KMS-11 (cell line): ENCODE results near the gene LCA5L.

Experiments used
- H2AFZ ChIP-seq: fragments of 200-600 bp; sonication (generic); 2 replicates; pipeline ENCODE4 v1.6.1; 2016; ENCODE audit warnings: antibody characterized with exemption, mixed run types, low read depth
- H3K27ac ChIP-seq: fragments of 200-600 bp; sonication (generic); 2 replicates; pipeline ENCODE4 v1.6.1; 2016; ENCODE audit warnings: mild to moderate bottlenecking, mixed run types
- H3K27me3 ChIP-seq: fragments of 200-600 bp; sonication (generic); 2 replicates; pipeline ENCODE4 v1.6.1; 2017; ENCODE audit warnings: mild to moderate bottlenecking, low read depth, mixed run types, moderate library complexity; ENCODE audit not compliant: insufficient read depth
- H3K36me3 ChIP-seq: fragments of 200-600 bp; sonication (generic); 2 replicates; pipeline ENCODE4 v1.6.1; 2017; ENCODE audit warnings: mild to moderate bottlenecking, mixed run types; ENCODE audit not compliant: insufficient read depth
- H3K4me1 ChIP-seq: fragments of 200-600 bp; sonication (generic); 2 replicates; pipeline ENCODE4 v1.6.1; 2016; ENCODE audit warnings: mild to moderate bottlenecking, low read depth, mixed run types; ENCODE audit not compliant: poor library complexity, severe bottlenecking
- H3K4me2 ChIP-seq: fragments of 200-600 bp; sonication (generic); 2 replicates; pipeline ENCODE4 v1.7.0; 2016; ENCODE audit warnings: mild to moderate bottlenecking, mixed run types
- H3K4me3 ChIP-seq: fragments of 200-600 bp; sonication (generic); IDR thresholded peaks from 2 replicates; pipeline ENCODE4 v1.6.1; 2017; ENCODE audit warnings: low read depth, low read length, mixed read lengths; ENCODE audit not compliant: insufficient read depth
- H3K79me2 ChIP-seq: fragments of 200-600 bp; sonication (generic); 2 replicates; pipeline ENCODE4 v1.6.1; 2016; ENCODE audit warnings: low read depth, mixed run types; ENCODE audit not compliant: insufficient read depth
- H3K9ac ChIP-seq: fragments of 200-600 bp; sonication (generic); 2 replicates; pipeline ENCODE4 v1.6.1; 2016; ENCODE audit warnings: mild to moderate bottlenecking, mixed run types
- H4K20me1 ChIP-seq: fragments of 200-600 bp; sonication (generic); 2 replicates; pipeline ENCODE4 v1.6.1; 2016; ENCODE audit warnings: mild to moderate bottlenecking, mixed run types; ENCODE audit not compliant: insufficient read depth
- TF ChIP-seq, protein P1 (sequence below): fragments of 200-600 bp; sonication (generic); conservative IDR thresholded peaks from 2 replicates; pipeline ENCODE4 v1.6.1; 2017; ENCODE audit warnings: low read depth, mild to moderate bottlenecking, antibody characterized with exemption, low read length, moderate library complexity, mixed read lengths

The LCA5L gene

DNA sequence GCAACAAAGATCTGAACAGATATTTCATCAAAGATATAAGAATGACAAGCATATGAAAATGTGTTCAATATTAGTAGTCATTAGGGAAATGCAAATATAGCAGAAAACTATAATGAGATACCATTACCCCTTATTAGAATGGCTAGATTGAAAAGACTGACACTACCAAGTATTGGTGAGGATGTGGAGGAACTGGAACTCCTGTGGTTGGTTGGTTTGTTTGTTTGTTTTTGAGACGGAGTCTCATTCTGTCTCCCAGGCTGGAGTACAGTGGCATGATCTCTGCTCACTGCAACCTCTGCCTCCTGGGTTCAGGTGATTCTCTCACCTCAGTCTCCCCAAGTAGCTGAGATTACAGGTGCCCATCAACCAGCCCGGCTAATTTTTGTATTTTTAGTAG is 77.8 kb downstream of the LCA5L start:
- TF ChIP-seq, protein P1, sequence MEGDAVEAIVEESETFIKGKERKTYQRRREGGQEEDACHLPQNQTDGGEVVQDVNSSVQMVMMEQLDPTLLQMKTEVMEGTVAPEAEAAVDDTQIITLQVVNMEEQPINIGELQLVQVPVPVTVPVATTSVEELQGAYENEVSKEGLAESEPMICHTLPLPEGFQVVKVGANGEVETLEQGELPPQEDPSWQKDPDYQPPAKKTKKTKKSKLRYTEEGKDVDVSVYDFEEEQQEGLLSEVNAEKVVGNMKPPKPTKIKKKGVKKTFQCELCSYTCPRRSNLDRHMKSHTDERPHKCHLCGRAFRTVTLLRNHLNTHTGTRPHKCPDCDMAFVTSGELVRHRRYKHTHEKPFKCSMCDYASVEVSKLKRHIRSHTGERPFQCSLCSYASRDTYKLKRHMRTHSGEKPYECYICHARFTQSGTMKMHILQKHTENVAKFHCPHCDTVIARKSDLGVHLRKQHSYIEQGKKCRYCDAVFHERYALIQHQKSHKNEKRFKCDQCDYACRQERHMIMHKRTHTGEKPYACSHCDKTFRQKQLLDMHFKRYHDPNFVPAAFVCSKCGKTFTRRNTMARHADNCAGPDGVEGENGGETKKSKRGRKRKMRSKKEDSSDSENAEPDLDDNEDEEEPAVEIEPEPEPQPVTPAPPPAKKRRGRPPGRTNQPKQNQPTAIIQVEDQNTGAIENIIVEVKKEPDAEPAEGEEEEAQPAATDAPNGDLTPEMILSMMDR: no peak
- Histone ChIP-seq H3K27me3 (no peaks in the 10 kb centered on the region), H3K79me2 (no peaks in the 10 kb centered on the region), H3K9ac (no peak overlapping the region), H3K4me3 (no peak overlapping the region), H3K27ac (no peak overlapping the region), H2AFZ (no peak overlapping the region), H3K36me3 (no peaks in the 10 kb centered on the region), H3K4me2 (no peak overlapping the region), H3K4me1 (no peaks in the 10 kb centered on the region), H4K20me1 (no peaks in the 10 kb centered on the region)

DNA sequence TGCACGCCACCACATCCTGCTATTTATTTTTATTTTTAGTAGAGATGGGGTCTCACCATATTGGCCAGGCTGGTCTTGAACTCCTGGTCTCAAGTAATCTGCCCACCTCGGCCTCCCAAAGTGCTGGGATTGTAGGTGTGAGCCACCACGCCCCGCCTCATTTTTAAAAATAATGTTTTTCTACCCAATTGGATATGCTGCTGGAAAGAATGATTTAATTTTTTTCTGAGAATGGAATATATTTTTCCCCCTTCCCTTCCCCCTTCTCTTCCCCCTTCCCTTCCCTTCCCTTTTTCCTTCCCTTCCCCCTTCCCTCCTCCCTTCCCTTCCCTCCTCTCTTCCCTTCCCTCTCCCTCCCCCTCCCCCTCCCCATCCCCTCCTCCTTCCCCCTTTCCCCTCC is 79.0 kb downstream of the LCA5L start:
- Histone ChIP-seq H3K9ac (no peak overlapping the region), H3K36me3 (no peaks in the 10 kb centered on the region), H3K27me3 (no peaks in the 10 kb centered on the region), H3K79me2 (no peaks in the 10 kb centered on the region), H3K27ac (no peak overlapping the region), H3K4me2 (no peak overlapping the region), H2AFZ (no peak overlapping the region), H4K20me1 (no peaks in the 10 kb centered on the region), H3K4me1 (no peaks in the 10 kb centered on the region), H3K4me3 (no peak overlapping the region)
- TF ChIP-seq, protein P1: no peak

DNA sequence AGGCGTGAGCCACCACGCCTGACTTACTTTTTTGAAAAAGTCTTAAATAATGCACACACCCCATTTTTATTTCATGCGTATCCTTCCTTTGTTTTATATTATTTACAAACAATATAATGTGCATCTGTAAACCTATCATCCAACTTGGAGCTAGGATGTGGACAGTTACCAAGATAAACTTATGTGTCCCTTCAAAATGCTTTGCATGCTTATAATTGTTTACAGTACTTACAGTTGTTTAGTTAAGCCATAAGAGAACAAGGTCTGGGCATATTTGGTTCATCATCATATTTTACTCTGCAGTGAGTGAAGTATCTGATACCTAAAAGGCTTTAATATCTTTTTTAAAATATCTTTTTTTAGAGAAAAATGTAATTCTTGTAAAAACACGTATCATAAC is 80.6 kb downstream of the LCA5L start:
- no peak overlapping the region for H3K4me2 ChIP-seq
- no peaks in the 10 kb centered on the region for H3K36me3 ChIP-seq
- no peak overlapping the region for H3K9ac ChIP-seq
- H3K27me3 ChIP-seq: no peaks in the 10 kb centered on the region
- no peaks in the 10 kb centered on the region for H3K4me1 ChIP-seq
- no peak overlapping the region for H3K27ac ChIP-seq
- no peaks in the 10 kb centered on the region for H4K20me1 ChIP-seq
- H3K79me2 ChIP-seq: no peaks in the 10 kb centered on the region
- no peak overlapping the region for H2AFZ ChIP-seq
- TF ChIP-seq, protein P1: no peak
- no peak overlapping the region for H3K4me3 ChIP-seq

DNA sequence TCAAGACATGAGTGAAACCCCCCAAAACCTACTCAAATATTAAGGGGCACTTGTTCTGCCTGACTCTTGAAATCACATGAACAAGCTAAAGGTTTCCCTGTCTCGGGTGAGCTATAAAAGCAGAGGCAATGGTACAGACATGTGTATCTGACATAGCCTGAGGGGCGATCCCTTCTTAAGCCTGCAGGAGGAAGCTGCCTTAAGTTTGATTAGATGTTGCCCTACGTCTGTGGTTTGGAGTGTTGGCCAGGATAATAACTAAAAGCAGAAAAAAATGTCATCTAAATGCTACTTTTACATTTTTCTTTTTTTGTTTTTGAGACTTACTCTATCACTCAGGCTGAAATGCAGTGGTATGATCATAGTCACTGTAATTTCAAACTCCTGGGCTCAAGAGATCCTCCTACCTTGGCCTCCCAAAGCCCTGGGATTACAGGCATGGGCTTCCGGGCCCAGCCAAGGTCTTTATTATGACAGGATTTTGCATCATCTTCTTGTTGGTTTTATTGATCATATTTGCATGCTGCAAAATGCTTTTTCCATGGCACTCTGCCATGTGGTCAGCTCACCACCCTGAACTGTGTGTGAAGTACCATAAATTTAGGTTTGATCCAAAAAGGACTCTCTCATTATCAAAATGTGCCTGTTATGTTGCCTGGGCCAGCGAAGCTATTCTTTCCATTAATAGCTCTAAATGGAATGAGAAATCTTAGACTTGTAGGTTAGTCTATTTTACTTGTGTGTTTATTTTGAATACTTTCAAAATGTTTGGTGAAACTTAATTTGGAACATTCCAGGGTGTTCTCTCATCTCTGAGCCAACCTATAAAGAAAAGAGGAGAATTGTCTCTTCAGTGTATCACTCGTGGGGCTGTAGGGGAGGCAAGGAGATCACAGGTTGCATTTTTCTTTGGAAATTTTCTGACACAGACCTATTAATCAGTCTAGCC is 81.7 kb downstream of the LCA5L start:
- Histone ChIP-seq H3K27me3 (no peaks in the 10 kb centered on the region), H3K79me2 (no peaks in the 10 kb centered on the region), H3K4me2 (no peak overlapping the region), H3K9ac (no peak overlapping the region), H4K20me1 (no peaks in the 10 kb centered on the region), H3K36me3 (no peaks in the 10 kb centered on the region), H3K27ac (no peak overlapping the region), H3K4me3 (no peak overlapping the region), H2AFZ (no peak overlapping the region), H3K4me1 (no peaks in the 10 kb centered on the region)
- TF ChIP-seq, protein P1: no peak
